SK-N-MC (cell line): Measurements from ENCODE around the gene PML.
"Not testable (repeated sequence)": the region's sequence is repeated elsewhere in the genome, so short reads cannot be mapped to it uniquely, and the experiment has no call there.

Experiments
- DNase-seq: peaks from one replicate; pipeline ENCODE4 v3.0.0-alpha.2; 2011; ENCODE audit warnings: low read depth, low spot score
- H3K27ac ChIP-seq: fragments of 200-600 bp; sonication (generic); 2 replicates; pipeline ENCODE4 v1.5.1; 2016; ENCODE audit warnings: mixed run types
- H3K36me3 ChIP-seq: fragments of 200-600 bp; sonication (generic); 2 replicates; pipeline ENCODE4 v1.6.1; 2017; ENCODE audit warnings: antibody characterized with exemption, low read length, mixed read lengths; ENCODE audit not compliant: insufficient read depth
- H3K4me3 ChIP-seq: fragments of 200-600 bp; sonication (generic); 2 replicates; pipeline ENCODE4 v1.5.1; 2016
- H3K9ac ChIP-seq: fragments of 200-600 bp; sonication (generic); 2 replicates; pipeline ENCODE4 v1.8.0; 2017; ENCODE audit warnings: mixed run types, mixed read lengths; ENCODE audit not compliant: insufficient read length
- H3K9me3 ChIP-seq: fragments of 200-600 bp; sonication (generic); 2 replicates; pipeline ENCODE4 v1.6.1; 2017; ENCODE audit warnings: low read depth, mild to moderate bottlenecking, antibody characterized with exemption, low read length, moderate library complexity, mixed read lengths
- EZH2 ChIP-seq: fragments of 200-600 bp; sonication (generic); IDR thresholded peaks from one replicate; pipeline ENCODE4 v1.6.1; 2017; ENCODE audit warnings: antibody characterized with exemption
- FOXP2 ChIP-seq: optimal IDR thresholded peaks from 2 replicates; pipeline ENCODE3; 2011; ENCODE audit warnings: mild to moderate bottlenecking, moderate library complexity; ENCODE audit not compliant: insufficient read depth; ENCODE audit errors: extremely low read length, control extremely low read depth
- POLR2AphosphoS5 ChIP-seq: IDR thresholded peaks from 2 replicates; pipeline ENCODE4 v1.6.1; 2012; ENCODE audit warnings: mild to moderate bottlenecking, low read depth, low read length, borderline replicate concordance

The PML gene

DNA sequence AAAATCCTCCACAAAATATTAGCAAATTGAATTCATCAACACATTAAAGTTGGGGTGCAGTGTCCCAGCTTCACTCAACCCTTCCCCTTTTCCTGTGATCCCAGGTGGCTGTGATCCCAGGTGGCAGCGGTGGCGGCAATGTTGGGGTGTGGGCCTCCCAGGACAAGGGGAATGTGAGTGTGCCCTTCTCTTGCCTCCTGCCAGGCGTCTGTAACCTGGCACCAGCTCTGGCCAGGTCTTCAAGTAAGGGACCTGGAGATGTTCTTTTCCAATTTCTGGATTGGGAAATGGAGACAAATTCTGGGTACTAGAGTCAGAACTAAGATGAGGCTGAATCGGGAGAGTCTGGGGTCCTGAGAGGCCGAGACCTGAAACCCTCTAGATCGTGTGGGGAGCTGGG lies 67.7 kb downstream of the PML start:
- no peaks in the 10 kb centered on the region for H3K9me3 ChIP-seq
- H3K27ac ChIP-seq = no peak overlapping the region
- no peaks in the 10 kb centered on the region for H3K36me3 ChIP-seq

GRCh38 chr15:74062671-74063070 lies 68.2 kb downstream of the PML start:
- Histone ChIP-seq H3K9me3 (no peaks in the 10 kb centered on the region), H3K27ac (no peak overlapping the region), H3K36me3 (no peaks in the 10 kb centered on the region), H3K9ac (no peak overlapping the region), H3K4me3 (no peak overlapping the region)
- DNase-seq = no peak
- TF ChIP-seq EZH2 (no peak), FOXP2 (no peak), POLR2AphosphoS5 (no peak)

More for the DNA sequence above, 67.7 kb downstream of the PML start:
- no peak overlapping the region for H3K9ac ChIP-seq
- no peak overlapping the region for H3K4me3 ChIP-seq
- no peak for DNase-seq
- TF ChIP-seq POLR2AphosphoS5 (no peak), EZH2 (no peak), FOXP2 (no peak)

- not testable (repeated sequence) for H3K4me3 ChIP-seq, H3K27ac ChIP-seq, H3K9me3 ChIP-seq, DNase-seq, H3K9ac ChIP-seq, H3K36me3 ChIP-seq
Observed at GRCh38 chr15:74063425-74064146, 69.1 kb downstream of the PML start.

DNA sequence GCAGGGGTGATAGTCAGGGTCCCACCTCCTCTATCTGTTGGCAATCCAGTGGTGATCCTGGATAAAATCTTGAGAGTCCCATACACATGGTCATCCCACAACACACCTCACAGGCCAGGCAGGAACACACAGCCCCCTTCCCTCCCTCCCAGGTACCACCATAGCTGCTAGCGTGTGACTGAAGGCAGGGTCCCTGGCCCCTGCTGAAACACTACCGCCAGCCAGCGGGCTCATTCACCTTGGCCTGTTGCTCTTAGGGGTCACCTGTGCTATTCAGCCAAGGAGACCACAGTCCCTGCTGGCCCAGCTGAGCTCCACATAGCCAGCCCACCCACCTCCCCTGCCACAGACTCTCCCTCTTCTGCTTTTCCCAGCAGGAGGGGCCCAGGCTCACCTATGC lies 69.7 kb downstream of the PML start:
- not testable (repeated sequence) for DNase-seq, H3K9me3 ChIP-seq, H3K9ac ChIP-seq, H3K4me3 ChIP-seq, H3K36me3 ChIP-seq, H3K27ac ChIP-seq

DNA sequence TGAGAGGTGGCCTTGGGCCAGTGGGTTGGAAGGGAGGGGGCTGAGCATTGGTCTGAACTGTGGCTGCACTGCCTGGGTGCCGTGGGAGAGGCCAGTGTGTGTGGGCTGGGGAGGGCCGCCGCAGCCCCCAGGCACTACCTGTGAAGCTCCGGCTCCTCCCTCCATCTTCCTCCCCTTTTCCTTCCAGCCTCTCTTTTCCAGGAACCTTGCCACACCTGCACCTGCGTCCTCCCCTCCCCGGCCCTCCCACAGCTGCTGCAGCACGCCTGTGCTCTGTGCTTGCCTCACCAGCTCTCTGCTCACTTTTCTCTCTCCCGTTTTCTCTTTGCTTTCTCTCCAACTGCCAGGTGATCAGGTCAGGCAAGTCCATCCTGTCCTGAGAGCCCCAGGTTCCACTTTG lies 70.3 kb downstream of the PML start:
- H3K4me3 ChIP-seq, H3K9me3 ChIP-seq, H3K36me3 ChIP-seq, H3K27ac ChIP-seq, DNase-seq, H3K9ac ChIP-seq: not testable (repeated sequence)

DNA sequence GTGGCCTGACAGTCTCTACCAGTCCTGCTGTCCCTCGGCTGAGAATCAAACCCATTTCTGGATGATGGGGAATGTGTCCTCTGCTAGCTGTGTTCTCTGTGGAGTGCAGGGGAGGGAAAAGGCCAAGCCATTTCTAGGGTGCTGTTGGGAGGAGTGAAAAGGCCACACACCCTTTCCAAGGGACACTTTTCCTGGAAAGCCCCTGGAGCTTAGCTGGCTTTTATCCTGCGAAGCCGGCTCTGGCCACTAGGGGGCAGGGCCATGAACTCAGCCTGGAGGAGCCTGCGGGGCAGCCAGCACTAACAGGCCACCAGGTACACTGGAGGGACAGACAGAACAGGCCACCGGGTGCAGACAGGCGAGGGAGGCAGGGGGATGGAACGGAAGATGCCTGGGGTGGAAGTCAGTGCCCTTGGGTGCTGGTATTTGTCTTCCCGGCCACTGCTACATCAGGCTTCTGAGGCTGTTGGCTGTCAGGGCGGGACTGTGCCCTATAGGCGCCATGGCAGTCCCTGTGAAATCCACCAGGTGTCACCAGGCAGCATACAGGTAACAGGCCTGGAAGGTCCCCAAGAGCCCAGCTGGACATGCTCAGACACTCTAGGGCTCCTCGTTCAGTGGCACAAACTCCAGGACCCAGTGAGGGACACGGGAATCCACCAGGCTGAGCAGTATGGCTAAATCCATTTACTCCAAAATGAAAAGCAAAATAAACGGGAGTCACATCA lies 71.3 kb downstream of the PML start:
- H3K9ac ChIP-seq, H3K9me3 ChIP-seq, DNase-seq, H3K27ac ChIP-seq, H3K36me3 ChIP-seq, H3K4me3 ChIP-seq: not testable (repeated sequence)

DNA sequence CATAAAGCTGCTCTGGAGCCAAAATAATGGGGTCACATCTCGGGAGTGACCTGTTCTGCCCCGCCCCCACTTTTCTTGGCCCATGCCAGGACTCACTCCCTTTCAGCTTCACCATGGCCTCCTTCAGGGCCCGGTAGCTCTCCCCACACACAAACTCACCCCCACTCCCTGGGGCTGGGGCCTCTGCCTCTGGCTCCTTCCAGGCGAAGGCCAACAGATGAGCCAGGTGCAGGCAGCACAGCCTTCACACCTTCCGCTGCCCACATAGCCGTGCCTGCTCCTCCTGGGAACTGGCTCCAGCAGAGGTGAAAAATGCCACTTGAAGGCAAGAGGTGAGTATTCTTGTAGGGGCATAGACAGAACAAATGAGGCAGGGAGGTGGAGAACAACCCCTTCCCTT lies 77.1 kb downstream of the PML start:
- H3K9ac ChIP-seq, H3K27ac ChIP-seq, H3K4me3 ChIP-seq, H3K36me3 ChIP-seq, DNase-seq, H3K9me3 ChIP-seq: not testable (repeated sequence)

- not testable (repeated sequence) for DNase-seq, H3K9me3 ChIP-seq, H3K4me3 ChIP-seq, H3K9ac ChIP-seq, H3K36me3 ChIP-seq, H3K27ac ChIP-seq
Observed at GRCh38 chr15:74072132-74072531, 77.6 kb downstream of the PML start.

DNA sequence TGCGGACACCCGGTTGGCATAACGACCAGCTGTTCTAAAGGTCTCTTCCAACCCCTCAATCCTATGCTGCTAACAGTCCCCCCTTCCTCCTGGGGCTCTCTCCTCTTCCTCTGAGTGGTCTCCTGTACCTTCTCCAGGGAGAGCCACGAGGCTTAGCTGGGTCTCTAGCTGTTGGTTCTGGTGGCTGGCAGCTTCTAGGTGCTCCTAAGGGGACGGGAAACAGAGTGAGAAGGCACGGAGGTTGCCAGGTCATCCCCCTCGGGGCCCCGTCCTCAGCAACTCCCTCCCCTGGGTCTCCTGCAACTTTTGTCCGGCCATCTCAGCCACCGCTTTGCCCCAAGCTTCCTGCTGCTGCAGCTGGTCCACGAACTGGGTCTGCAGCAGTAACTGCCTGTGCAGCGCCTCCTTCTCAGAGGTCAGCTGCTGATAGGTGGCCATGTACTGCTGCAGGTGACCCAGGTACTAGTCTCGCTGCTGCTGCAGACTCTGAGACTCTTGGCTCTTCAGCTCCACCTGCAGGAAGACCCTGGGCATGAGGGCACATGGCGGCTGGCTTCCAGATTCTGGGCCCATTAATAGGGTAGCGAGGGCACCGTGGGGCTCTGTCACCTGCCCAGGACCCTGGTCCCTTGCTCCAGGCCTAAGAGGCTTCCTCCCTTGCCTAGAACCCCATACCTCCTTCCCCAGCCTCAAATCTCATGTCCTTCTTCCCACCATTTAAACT lies 78.3 kb downstream of the PML start:
- not testable (repeated sequence) for DNase-seq, H3K9me3 ChIP-seq, H3K36me3 ChIP-seq, H3K4me3 ChIP-seq, H3K9ac ChIP-seq, H3K27ac ChIP-seq

DNA sequence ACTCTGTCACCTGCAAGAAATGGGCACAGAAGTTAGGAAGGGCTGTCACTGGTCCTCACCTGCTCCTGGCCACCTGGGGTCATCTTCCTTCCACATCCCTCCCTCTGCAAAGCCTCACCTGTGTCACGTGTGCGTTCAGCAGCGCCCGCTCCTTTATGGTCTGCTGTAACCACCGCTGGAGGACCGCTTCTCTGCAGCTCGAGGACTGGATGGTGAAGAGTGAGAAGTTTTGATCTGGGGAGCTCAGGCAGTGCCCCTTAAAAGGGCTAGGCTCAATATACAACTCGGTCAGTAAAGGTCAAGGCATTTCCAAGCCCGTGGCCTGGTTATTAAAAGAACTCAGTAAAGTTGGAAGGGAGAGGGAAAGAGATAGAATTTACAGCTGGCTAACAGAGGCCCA lies 81.3 kb downstream of the PML start:
- not testable (repeated sequence) for H3K4me3 ChIP-seq, H3K9me3 ChIP-seq, H3K36me3 ChIP-seq, H3K9ac ChIP-seq, DNase-seq, H3K27ac ChIP-seq

GRCh38 chr15:74082450-74082849 lies 87.9 kb downstream of the PML start, which contains the start of gene GOLGA6A:
TSS of gene GOLGA6A (minus strand) at chr15:74082550. CDS start at chr15:74082509, 41 bp downstream.
- not testable (repeated sequence) for H3K4me3 ChIP-seq, H3K9me3 ChIP-seq, DNase-seq, H3K36me3 ChIP-seq, H3K9ac ChIP-seq, H3K27ac ChIP-seq

GRCh38 chr15:74094567-74094966 lies 100.1 kb downstream of the PML start:
- not testable (repeated sequence) for H3K9ac ChIP-seq, H3K27ac ChIP-seq, H3K36me3 ChIP-seq, DNase-seq, H3K4me3 ChIP-seq, H3K9me3 ChIP-seq

GRCh38 chr15:74095610-74096009 lies 101.1 kb downstream of the PML start:
- H3K36me3 ChIP-seq, H3K9ac ChIP-seq, H3K9me3 ChIP-seq, DNase-seq, H3K4me3 ChIP-seq, H3K27ac ChIP-seq: not testable (repeated sequence)
